ENCODE measurements around the gene ISYNA1.

Gene ISYNA1

GRCh38 chr19:18437491-18438330 lies at the start of gene ISYNA1:
Gene ISYNA1, minus strand, starts transcription at chr19:18438133. Its CDS starts 154 bp downstream, at chr19:18437979.
- Histone ChIP-seq H3K4me1 (ENCODE audit: control insufficient read depth in 1 of 2, insufficient read depth in 2 of 2, low read length in 2 of 2) (peaks cover 7 to 33% of the 10 kb centered on the region in 2 donors), H3K27me3 (ENCODE audit: low read depth, low read length) (no peaks in the 10 kb centered on the region), H3K4me3 (ENCODE audit: low read depth in 1 of 2, low read length in 2 of 2) (peak within 1 kb of the TSS in 1 of 2 donors; percentile 62), H3K9me3 (ENCODE audit: control insufficient read depth in 1 of 2, low read length in 2 of 2) (no peaks in the 10 kb centered on the region), H3K27ac (ENCODE audit: low read length) (no peak within 1 kb of the TSS), H3K36me3 (ENCODE audit: control insufficient read depth in 1 of 2, insufficient read depth in 2 of 2, low read length in 2 of 2) (no peaks in the 10 kb centered on the region)

DNA sequence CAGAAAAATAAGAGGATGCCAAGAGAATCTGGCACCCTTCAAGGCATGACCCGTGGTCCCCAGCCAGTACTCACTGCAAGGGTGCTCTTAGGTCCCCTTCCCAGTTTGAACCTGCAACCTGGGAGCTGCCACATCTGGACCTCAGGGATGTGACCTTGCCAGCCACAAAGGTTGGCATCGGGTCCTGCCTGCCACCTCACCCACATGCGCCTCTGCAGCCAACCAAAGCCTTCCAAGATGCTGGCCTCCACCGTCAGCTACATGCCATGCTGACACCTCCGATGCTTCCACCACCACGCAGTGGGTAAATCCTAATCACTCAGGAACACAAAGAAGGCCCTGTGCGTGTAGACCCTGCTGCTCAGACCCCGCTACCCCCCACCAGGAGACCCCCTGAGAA lies 48.8 kb upstream of the ISYNA1 start:
- no peaks in the 10 kb centered on the region for H3K36me3 ChIP-seq (ENCODE audit: control insufficient read depth in 1 of 2, insufficient read depth in 2 of 2, low read length in 2 of 2)
- H3K27me3 ChIP-seq (ENCODE audit: low read depth, low read length): no peaks in the 10 kb centered on the region
- H3K27ac ChIP-seq (ENCODE audit: low read length): no peak overlapping the region
- peaks cover 18 to 37% of the 10 kb centered on the region in 2 donors for H3K4me1 ChIP-seq (ENCODE audit: control insufficient read depth in 1 of 2, insufficient read depth in 2 of 2, low read length in 2 of 2)
- H3K4me3 ChIP-seq (ENCODE audit: low read depth in 1 of 2, low read length in 2 of 2): no peak overlapping the region
- H3K9me3 ChIP-seq (ENCODE audit: control insufficient read depth in 1 of 2, low read length in 2 of 2): no peaks in the 10 kb centered on the region

- no peaks in the 10 kb centered on the region for H3K36me3 ChIP-seq (ENCODE audit: control insufficient read depth in 1 of 2, insufficient read depth in 2 of 2, low read length in 2 of 2)
- no peaks in the 10 kb centered on the region for H3K9me3 ChIP-seq (ENCODE audit: control insufficient read depth in 1 of 2, low read length in 2 of 2)
- H3K27ac ChIP-seq (ENCODE audit: low read length): no peak overlapping the region
- H3K27me3 ChIP-seq (ENCODE audit: low read depth, low read length): no peaks in the 10 kb centered on the region
- H3K4me1 ChIP-seq (ENCODE audit: control insufficient read depth in 1 of 2, insufficient read depth in 2 of 2, low read length in 2 of 2): peaks cover 18 to 41% of the 10 kb centered on the region in 2 donors
- H3K4me3 ChIP-seq (ENCODE audit: low read depth in 1 of 2, low read length in 2 of 2): no peak overlapping the region
Measured at GRCh38 chr19:18484992-18485391, 47.1 kb upstream of the ISYNA1 start.

GRCh38 chr19:18483119-18483890 lies 45.4 kb upstream of the ISYNA1 start:
- H3K27me3 ChIP-seq (ENCODE audit: low read depth, low read length): no peaks in the 10 kb centered on the region
- no peak overlapping the region for H3K4me3 ChIP-seq (ENCODE audit: low read depth in 1 of 2, low read length in 2 of 2)
- no peak overlapping the region for H3K27ac ChIP-seq (ENCODE audit: low read length)
- peaks cover 21 to 42% of the 10 kb centered on the region in 2 donors for H3K4me1 ChIP-seq (ENCODE audit: control insufficient read depth in 1 of 2, insufficient read depth in 2 of 2, low read length in 2 of 2)
- H3K9me3 ChIP-seq (ENCODE audit: control insufficient read depth in 1 of 2, low read length in 2 of 2): no peaks in the 10 kb centered on the region
- H3K36me3 ChIP-seq (ENCODE audit: control insufficient read depth in 1 of 2, insufficient read depth in 2 of 2, low read length in 2 of 2): no peaks in the 10 kb centered on the region

- Histone ChIP-seq H3K4me3 (ENCODE audit: low read depth in 1 of 2, low read length in 2 of 2) (no peak overlapping the region), H3K4me1 (ENCODE audit: control insufficient read depth in 1 of 2, insufficient read depth in 2 of 2, low read length in 2 of 2) (peaks cover 16 to 34% of the 10 kb centered on the region in 2 donors)
Measured at GRCh38 chr19:18481505-18482222, 43.7 kb upstream of the ISYNA1 start.

DNA sequence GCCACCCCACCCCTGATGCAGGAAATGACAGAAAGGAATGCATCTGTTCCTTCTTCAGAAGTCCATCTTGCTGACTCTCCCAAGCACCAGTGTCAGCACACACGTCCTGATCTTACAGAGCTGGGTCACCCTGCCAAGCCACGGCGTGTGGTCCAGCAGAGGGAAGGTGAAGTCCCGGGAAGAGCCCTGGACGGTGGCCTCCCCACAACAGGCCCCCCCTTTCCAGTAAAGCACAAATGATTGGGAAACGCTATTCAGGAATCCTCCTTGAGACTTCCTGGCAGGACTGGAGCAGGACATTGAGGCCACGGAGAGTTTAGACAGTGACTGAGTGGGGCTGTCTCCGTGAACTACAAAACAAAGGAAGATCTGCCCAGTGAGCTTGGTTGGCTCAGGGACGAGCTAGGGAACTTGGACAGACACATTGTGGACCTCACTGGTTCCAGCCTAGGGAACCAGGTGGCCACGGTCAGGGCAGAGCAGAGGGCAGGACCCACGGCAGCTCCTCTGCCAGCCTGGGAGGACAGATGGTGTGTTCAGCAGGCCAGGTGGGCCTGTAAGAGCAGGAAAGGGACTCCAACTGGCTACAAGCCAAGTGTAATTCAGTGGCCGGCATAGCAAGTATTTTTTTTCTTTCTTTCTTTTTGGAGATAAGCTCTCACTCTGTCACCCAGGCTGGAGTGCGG lies 42.2 kb upstream of the ISYNA1 start:
- no peaks in the 10 kb centered on the region for H3K36me3 ChIP-seq (ENCODE audit: control insufficient read depth in 1 of 2, insufficient read depth in 2 of 2, low read length in 2 of 2)
- peak overlapping the region in 1 of 2 donors; percentile 27 for H3K4me3 ChIP-seq (ENCODE audit: low read depth in 1 of 2, low read length in 2 of 2)
- H3K9me3 ChIP-seq (ENCODE audit: control insufficient read depth in 1 of 2, low read length in 2 of 2): no peaks in the 10 kb centered on the region
- peaks cover 8 to 26% of the 10 kb centered on the region in 2 donors for H3K4me1 ChIP-seq (ENCODE audit: control insufficient read depth in 1 of 2, insufficient read depth in 2 of 2, low read length in 2 of 2)
- H3K27me3 ChIP-seq (ENCODE audit: low read depth, low read length): no peaks in the 10 kb centered on the region
- H3K27ac ChIP-seq (ENCODE audit: low read length): peak overlapping the region; percentile 85

More at GRCh38 chr19:18481505-18482222, 43.7 kb upstream of the ISYNA1 start:
- Histone ChIP-seq H3K9me3 (ENCODE audit: control insufficient read depth in 1 of 2, low read length in 2 of 2) (no peaks in the 10 kb centered on the region), H3K27me3 (ENCODE audit: low read depth, low read length) (no peaks in the 10 kb centered on the region), H3K27ac (ENCODE audit: low read length) (peak overlapping the region; percentile 14), H3K36me3 (ENCODE audit: control insufficient read depth in 1 of 2, insufficient read depth in 2 of 2, low read length in 2 of 2) (no peaks in the 10 kb centered on the region)

GRCh38 chr19:18478545-18479311 lies 40.8 kb upstream of the ISYNA1 start:
- H3K4me3 ChIP-seq (ENCODE audit: low read depth in 1 of 2, low read length in 2 of 2): no peak overlapping the region
- no peaks in the 10 kb centered on the region for H3K36me3 ChIP-seq (ENCODE audit: control insufficient read depth in 1 of 2, insufficient read depth in 2 of 2, low read length in 2 of 2)
- H3K4me1 ChIP-seq (ENCODE audit: control insufficient read depth in 1 of 2, insufficient read depth in 2 of 2, low read length in 2 of 2): peaks cover 8 to 36% of the 10 kb centered on the region in 2 donors
- no peaks in the 10 kb centered on the region for H3K9me3 ChIP-seq (ENCODE audit: control insufficient read depth in 1 of 2, low read length in 2 of 2)
- no peaks in the 10 kb centered on the region for H3K27me3 ChIP-seq (ENCODE audit: low read depth, low read length)
- H3K27ac ChIP-seq (ENCODE audit: low read length): peak overlapping the region; percentile 61

- Histone ChIP-seq H3K36me3 (ENCODE audit: control insufficient read depth in 1 of 2, insufficient read depth in 2 of 2, low read length in 2 of 2) (no peaks in the 10 kb centered on the region), H3K27me3 (ENCODE audit: low read depth, low read length) (no peaks in the 10 kb centered on the region), H3K4me1 (ENCODE audit: control insufficient read depth in 1 of 2, insufficient read depth in 2 of 2, low read length in 2 of 2) (peaks cover 8 to 39% of the 10 kb centered on the region in 2 donors), H3K4me3 (ENCODE audit: low read depth in 1 of 2, low read length in 2 of 2) (no peak overlapping the region), H3K27ac (ENCODE audit: low read length) (peak overlapping the region; percentile 61), H3K9me3 (ENCODE audit: control insufficient read depth in 1 of 2, low read length in 2 of 2) (no peaks in the 10 kb centered on the region)
Measured at GRCh38 chr19:18477974-18478373, 40.0 kb upstream of the ISYNA1 start.

DNA sequence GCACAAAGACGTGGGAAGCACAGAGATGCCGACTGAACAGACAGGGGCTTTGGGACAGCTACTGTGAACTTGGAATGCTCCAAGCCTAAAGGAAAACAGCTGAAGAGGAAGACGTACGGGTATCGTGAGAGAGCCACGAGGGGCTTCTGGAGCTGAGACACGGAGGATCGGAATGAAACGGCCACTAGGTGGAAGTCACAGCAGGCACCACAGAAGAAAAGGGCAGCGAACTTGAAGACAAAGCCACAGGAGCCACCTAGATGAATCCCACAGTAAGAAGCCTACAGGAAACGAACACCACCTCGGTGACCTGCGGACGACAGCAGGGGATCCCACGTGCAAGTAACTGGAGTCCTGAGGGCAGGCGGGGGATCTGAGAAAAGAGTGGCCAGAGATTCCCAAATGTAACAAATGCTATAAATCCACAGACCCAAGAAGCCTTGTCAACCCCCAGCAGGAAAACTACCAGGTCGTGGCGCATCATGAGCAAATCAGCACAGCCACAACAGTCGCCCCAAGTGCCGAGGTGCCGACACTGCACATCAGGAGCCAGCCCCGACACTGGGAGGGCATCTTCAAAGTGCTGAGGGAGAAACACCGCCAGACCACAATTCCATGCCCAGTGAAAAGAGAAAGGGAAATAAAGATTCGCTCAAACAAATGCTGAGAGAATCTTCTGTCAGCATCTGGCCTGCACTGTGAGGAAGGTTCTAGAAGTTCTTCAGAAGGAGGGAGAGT lies 39.3 kb upstream of the ISYNA1 start:
- H3K27ac ChIP-seq (ENCODE audit: low read length): no peak overlapping the region
- peaks cover 0 to 5% of the 10 kb centered on the region in 2 donors for H3K36me3 ChIP-seq (ENCODE audit: control insufficient read depth in 1 of 2, insufficient read depth in 2 of 2, low read length in 2 of 2)
- H3K27me3 ChIP-seq (ENCODE audit: low read depth, low read length): no peaks in the 10 kb centered on the region
- no peaks in the 10 kb centered on the region for H3K9me3 ChIP-seq (ENCODE audit: control insufficient read depth in 1 of 2, low read length in 2 of 2)
- H3K4me3 ChIP-seq (ENCODE audit: low read depth in 1 of 2, low read length in 2 of 2): no peak overlapping the region
- H3K4me1 ChIP-seq (ENCODE audit: control insufficient read depth in 1 of 2, insufficient read depth in 2 of 2, low read length in 2 of 2): peaks cover 8 to 39% of the 10 kb centered on the region in 2 donors
